Psoas muscle (tissue), 8 donors: Measurements from ENCODE around the gene CDK14. TPM values are rescaled to one million over a fixed set of nuclear protein-coding genes. Genes with fewer than 3 reads are reported as not detected.

ENCODE experiments used
- ATAC-seq, 4 donors: fragments of 200-7000 bp; cut with Tn5 transposase; one replicate each; pipeline ENCODE4 v1.9.1; 2020; ENCODE audit warnings: moderate library complexity in 3 of 4, mild to moderate bottlenecking in 2 of 4
- DNase-seq, 2 donors: peaks; one replicate each; pipeline ENCODE4 v3.0.0-alpha.2; 2020
- H3K27ac ChIP-seq: fragments of 200-600 bp; one replicate; pipeline ENCODE4 v1.8.0; 2022
- H3K27me3 ChIP-seq, 3 donors: fragments of 200-600 bp in 1 of 3; one replicate each; pipeline versions ENCODE4 v1.6.1 to v1.8.0; 2013 to 2022; ENCODE audit warnings: low read length in 2 of 3, mild to moderate bottlenecking in 2 of 3, moderate library complexity in 1 of 3; ENCODE audit not compliant: insufficient read depth in 3 of 3
- H3K36me3 ChIP-seq, 2 donors: fragments of 200-600 bp in 1 of 2; one replicate each; pipeline versions ENCODE4 v1.6.1 to v1.8.0; 2013 to 2022; ENCODE audit warnings: low read depth in 1 of 2, mild to moderate bottlenecking in 1 of 2, moderate library complexity in 1 of 2; ENCODE audit not compliant: insufficient read depth in 1 of 2
- H3K4me1 ChIP-seq: fragments of 200-600 bp; one replicate; pipeline ENCODE4 v1.8.0; 2022
- H3K4me3 ChIP-seq: fragments of 200-600 bp; one replicate; pipeline ENCODE4 v1.8.0; 2022; ENCODE audit warnings: mild to moderate bottlenecking
- H3K9me3 ChIP-seq: fragments of 200-600 bp; one replicate; pipeline ENCODE4 v1.8.0; 2022
- WGBS, 3 donors: extraction: QIAGEN DNeasy Blood & Tissue Kit; methylation state at CpG; one replicate each; pipeline versions ENCODE4 v1.1.6 to v1.1.7; 2013; 5-methylcytosine and 5-hydroxymethylcytosine counted together
- intact Hi-C, 2 donors: fragments of 100-400 bp; cut with DNase I; formaldehyde crosslinking; loops; one replicate each; pipeline versions ENCODE4 v1.11.0 to v1.14.2; 2022
- polyA plus RNA-seq, 3 donors: library from polyadenylated mRNA; stranded (reverse); fragments of 200-250 nt; gene quantifications; one replicate each; pipeline ENCODE4 v1.2.3, GENCODE V29; 2013
- total RNA-seq, 4 donors: library from RNA; stranded (reverse); fragmentation: NEBNext Ultra II Directional in 2 of 4; extraction: Animal tissue kit (Norgen Biotek cat#: 25700) in 2 of 4; gene quantifications; one replicate each; pipeline versions ENCODE4 v1.2.1 to v1.2.4, GENCODE V29; 2021 to 2023
- TF ChIP-seq, protein P1 (sequence below): fragments of 200-600 bp; IDR thresholded peaks from one replicate; pipeline ENCODE4 v1.8.0; 2022; ENCODE audit warnings: antibody characterized with exemption
- donor health status: healthy with polysubstance abuse.
- donor health status: DM: no; HTN: no; CAD: no; lungs with moderate emphysema.
- donor health status: Bipolar disorder and iron deficiency.
- donor health status: healthy.
- donor health status: DM: yes; HTN: yes; CAD: no.
- donor health status: DM: no; HTN: no; CAD: no.
- donor health status: DM: no; HTN: no; CAD: no.
- donor health status: DM: yes; HTN: yes; CAD: no.

CDK14 gene
- total and polyA plus RNA-seq, 7 donors: 1.7 to 16.6 (median 10.6) TPM

DNA sequence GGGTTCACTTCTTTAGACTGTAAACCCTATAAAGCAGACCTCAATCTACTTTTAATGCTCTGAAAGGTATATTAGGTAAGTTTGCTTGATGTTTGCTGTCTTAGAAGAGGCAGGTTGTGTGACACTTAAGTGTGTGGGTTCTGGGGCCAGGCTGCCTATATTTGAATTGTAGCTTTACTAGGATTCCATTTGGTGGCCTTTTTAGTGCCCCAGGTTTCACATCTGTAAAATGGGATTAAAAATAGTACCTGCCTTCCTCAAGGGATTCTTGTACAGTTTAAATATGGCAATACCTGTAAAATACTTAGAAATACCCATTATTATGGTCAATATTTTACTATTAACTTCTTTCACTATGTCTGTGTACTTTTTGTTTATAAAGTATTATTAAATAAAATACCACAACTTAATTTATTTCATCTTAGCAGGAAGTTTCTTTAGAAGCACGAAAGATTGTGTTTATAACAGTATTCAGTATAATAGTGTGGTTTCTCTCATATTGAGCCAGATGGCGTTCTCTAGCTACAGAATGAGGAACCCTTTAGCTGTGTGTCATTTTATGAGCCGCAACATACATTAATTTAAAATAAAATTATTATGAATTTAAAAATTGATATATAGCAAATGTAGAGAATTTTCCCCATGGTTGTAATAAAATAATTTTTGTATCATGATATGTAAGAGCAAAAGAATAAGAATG lies 94.2 kb downstream of the CDK14 start:
- intact Hi-C loops: no loop called here
- TF ChIP-seq, protein P1, sequence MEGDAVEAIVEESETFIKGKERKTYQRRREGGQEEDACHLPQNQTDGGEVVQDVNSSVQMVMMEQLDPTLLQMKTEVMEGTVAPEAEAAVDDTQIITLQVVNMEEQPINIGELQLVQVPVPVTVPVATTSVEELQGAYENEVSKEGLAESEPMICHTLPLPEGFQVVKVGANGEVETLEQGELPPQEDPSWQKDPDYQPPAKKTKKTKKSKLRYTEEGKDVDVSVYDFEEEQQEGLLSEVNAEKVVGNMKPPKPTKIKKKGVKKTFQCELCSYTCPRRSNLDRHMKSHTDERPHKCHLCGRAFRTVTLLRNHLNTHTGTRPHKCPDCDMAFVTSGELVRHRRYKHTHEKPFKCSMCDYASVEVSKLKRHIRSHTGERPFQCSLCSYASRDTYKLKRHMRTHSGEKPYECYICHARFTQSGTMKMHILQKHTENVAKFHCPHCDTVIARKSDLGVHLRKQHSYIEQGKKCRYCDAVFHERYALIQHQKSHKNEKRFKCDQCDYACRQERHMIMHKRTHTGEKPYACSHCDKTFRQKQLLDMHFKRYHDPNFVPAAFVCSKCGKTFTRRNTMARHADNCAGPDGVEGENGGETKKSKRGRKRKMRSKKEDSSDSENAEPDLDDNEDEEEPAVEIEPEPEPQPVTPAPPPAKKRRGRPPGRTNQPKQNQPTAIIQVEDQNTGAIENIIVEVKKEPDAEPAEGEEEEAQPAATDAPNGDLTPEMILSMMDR: no peak
- H3K27me3 ChIP-seq: no peaks in the 10 kb centered on the region
- ATAC-seq (no peak), DNase-seq (no peak)
- H3K27ac ChIP-seq: no peak overlapping the region
- no peaks in the 10 kb centered on the region for H3K9me3 ChIP-seq
- no peaks in the 10 kb centered on the region for H3K36me3 ChIP-seq
- H3K4me3 ChIP-seq: no peak overlapping the region
- no peaks in the 10 kb centered on the region for H3K4me1 ChIP-seq
- 92 to 98% (median 94%) methylated on average over 3 of the region's 3 CpGs for WGBS, 3 donors

DNA sequence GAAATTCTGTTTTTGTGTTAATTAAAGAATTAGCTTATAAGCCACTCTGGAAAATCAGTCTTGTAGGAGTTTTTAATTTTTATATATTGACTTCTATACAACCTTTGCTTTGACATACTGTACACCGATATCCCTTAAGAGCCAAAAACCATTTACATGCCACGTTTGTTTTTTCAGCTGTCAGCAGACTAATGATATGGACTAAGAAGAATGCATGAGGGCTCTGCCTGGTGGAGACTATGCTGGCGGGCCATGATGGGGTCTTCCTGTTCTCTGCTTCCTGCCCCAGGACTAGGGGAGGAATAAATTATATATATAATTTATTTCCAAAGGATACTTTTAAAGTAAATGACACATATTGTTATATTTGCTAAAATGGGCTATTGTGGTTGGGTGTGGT lies 96.3 kb downstream of the CDK14 start:
- H3K9me3 ChIP-seq: no peaks in the 10 kb centered on the region
- H3K4me1 ChIP-seq: no peaks in the 10 kb centered on the region
- no peak overlapping the region for H3K27ac ChIP-seq
- H3K36me3 ChIP-seq: no peaks in the 10 kb centered on the region
- WGBS, 3 donors: 46 to 59% (median 56%) methylated on average over 3 of the region's 3 CpGs
- H3K4me3 ChIP-seq: no peak overlapping the region
- no peaks in the 10 kb centered on the region for H3K27me3 ChIP-seq
- ATAC-seq: no peak
- DNase-seq: no peak
- TF ChIP-seq, protein P1: no peak
- intact Hi-C loops: no loop called here

- WGBS, 3 donors: 93 to 97% (median 94%) methylated on average over 1 of the region's 1 CpG
- DNase-seq (no peak), ATAC-seq (no peak)
- Histone ChIP-seq H3K36me3 (no peaks in the 10 kb centered on the region), H3K4me1 (no peaks in the 10 kb centered on the region), H3K27me3 (no peaks in the 10 kb centered on the region), H3K4me3 (no peak overlapping the region), H3K27ac (no peak overlapping the region), H3K9me3 (no peaks in the 10 kb centered on the region)
- intact Hi-C loops: no loop called here
- TF ChIP-seq, protein P1: no peak
Observed at GRCh38 chr7:90692947-90693346, 96.8 kb downstream of the CDK14 start.

DNA sequence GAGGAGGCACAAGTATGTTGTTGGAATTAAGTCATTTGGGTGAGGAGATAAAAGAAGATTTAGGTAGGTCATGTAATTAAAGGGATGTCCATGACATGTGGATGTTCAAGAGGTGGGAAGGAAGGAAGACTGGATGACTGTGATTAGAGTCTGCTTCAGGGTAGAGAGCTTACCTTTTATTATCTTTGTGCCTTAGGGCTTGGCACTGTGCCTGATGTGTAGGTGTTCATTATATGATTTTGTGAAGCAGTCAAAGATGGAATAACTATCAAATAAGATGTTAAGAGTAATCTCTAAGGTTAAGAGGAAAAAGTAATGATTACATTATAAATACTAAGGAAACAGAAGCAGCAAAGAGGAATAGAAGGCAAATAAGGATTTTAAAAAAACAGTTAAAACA lies 97.8 kb downstream of the CDK14 start:
- no peak overlapping the region for H3K4me3 ChIP-seq
- no peaks in the 10 kb centered on the region for H3K27me3 ChIP-seq
- intact Hi-C loops: no loop called here
- TF ChIP-seq, protein P1: no peak
- H3K9me3 ChIP-seq: no peaks in the 10 kb centered on the region
- H3K27ac ChIP-seq: no peak overlapping the region
- no peaks in the 10 kb centered on the region for H3K36me3 ChIP-seq
- DNase-seq: no peak
- no peaks in the 10 kb centered on the region for H3K4me1 ChIP-seq
- no peak for ATAC-seq

GRCh38 chr7:90698616-90699015 lies 102.5 kb downstream of the CDK14 start:
- Histone ChIP-seq H3K4me1 (peaks cover 9% of the 10 kb centered on the region), H3K36me3 (no peaks in the 10 kb centered on the region), H3K4me3 (no peak overlapping the region), H3K27ac (no peak overlapping the region), H3K27me3 (no peaks in the 10 kb centered on the region), H3K9me3 (no peaks in the 10 kb centered on the region)
- DNase-seq (no peak), ATAC-seq (no peak)
- intact Hi-C loops: no loop called here
- TF ChIP-seq, protein P1: no peak
- WGBS, 3 donors: 51 to 61% (median 53%) methylated on average over 2 of the region's 2 CpGs
